Esophagus muscularis mucosa (tissue), 4 donors: ENCODE measurements around the gene AGL. TPM values are rescaled to one million over a fixed set of nuclear protein-coding genes. Genes with fewer than 3 reads are reported as not detected.

Experiments used
- DNase-seq: peaks from one replicate; pipeline ENCODE4 v3.0.0-alpha.2; 2017; ENCODE audit errors: extremely low spot score
- H3K27ac ChIP-seq, 4 donors: fragments of 200-600 bp; sonication (generic); replicated peaks in 1 of 4; 1 replicate in 3 of 4; 2 replicates in 1 of 4; pipeline ENCODE4 v1.5.1; 2016 to 2019; ENCODE audit warnings: mild to moderate bottlenecking in 1 of 4
- H3K27me3 ChIP-seq, 4 donors: fragments of 200-600 bp; sonication (generic); one replicate each; pipeline versions ENCODE4 v1.5.1 to v1.6.0; 2016 to 2019
- H3K36me3 ChIP-seq, 4 donors: fragments of 200-600 bp; sonication (generic); one replicate each; pipeline ENCODE4 v1.5.1; 2016 to 2019
- H3K4me1 ChIP-seq, 4 donors: fragments of 200-600 bp; sonication (generic); one replicate each; pipeline ENCODE4 v1.5.1; 2016 to 2019
- H3K4me3 ChIP-seq, 4 donors: fragments of 200-600 bp; sonication (generic); 1 replicate in 2 of 4; 2 replicates in 2 of 4; pipeline ENCODE4 v1.5.1; 2016 to 2019; ENCODE audit warnings: mild to moderate bottlenecking in 4 of 4, moderate library complexity in 1 of 4
- H3K9me3 ChIP-seq, 4 donors: fragments of 200-600 bp; sonication (generic); 1 replicate in 3 of 4; 2 replicates in 1 of 4; pipeline ENCODE4 v1.5.1; 2016 to 2019
- CTCF ChIP-seq, 3 experiments: fragments of 200-600 bp in 2 of 3; fragments of 450-650 bp in 1 of 3; sonication (generic) in 2 of 3; IDR thresholded peaks; one replicate each; pipeline ENCODE4 v1.5.1; 2017 to 2019; ENCODE audit warnings: antibody characterized with exemption in 3 of 3, mild to moderate bottlenecking in 2 of 3, moderate library complexity in 1 of 3
- EP300 ChIP-seq: sonication (generic); formaldehyde crosslinking; IDR thresholded peaks from one replicate; pipeline ENCODE4 v1.6.1; 2017; ENCODE audit warnings: antibody characterized with exemption
- POLR2A ChIP-seq: fragments of 450-650 bp; IDR thresholded peaks from one replicate; pipeline ENCODE4 v1.6.1; 2017; ENCODE audit warnings: antibody characterized with exemption, moderate library complexity, mild to moderate bottlenecking, low read depth
- POLR2AphosphoS5 ChIP-seq, 2 donors: sonication (generic); formaldehyde crosslinking; IDR thresholded peaks; one replicate each; pipeline ENCODE4 v1.6.1; 2017; ENCODE audit warnings: antibody characterized with exemption in 2 of 2
- WGBS: methylation state at CpG from one replicate; pipeline ENCODE4 v1.1.5; 2018; 5-methylcytosine and 5-hydroxymethylcytosine counted together
- intact Hi-C: fragments of 100-400 bp; cut with DNase I; formaldehyde crosslinking; loops from one replicate; pipeline ENCODE4 v1.15.1; 2023
- total RNA-seq, 4 donors: library from RNA; depleted of rRNA; stranded (reverse); fragments of >200 nt; gene quantifications; one replicate each; pipeline versions ENCODE4 v1.1.0 to v1.2.1, GENCODE V29; 2016

Gene AGL
- total RNA-seq, 4 donors from 2014 or later, result 99.2 to 153 (median 128) TPM

- Histone ChIP-seq H3K4me3 (no peak overlapping the region), H3K4me1 (peaks cover 8 to 14% (median 11%) of the 10 kb centered on the region in 4 donors), H3K9me3 (no peaks in the 10 kb centered on the region), H3K36me3 (no peaks in the 10 kb centered on the region), H3K27ac (no peak overlapping the region), H3K27me3 (no peaks in the 10 kb centered on the region)
- no peak for DNase-seq
- WGBS, result 63% methylated on average over 2 of the region's 2 CpGs
- TF ChIP-seq CTCF (IDR thresholded peaks at IDR 0.05), result no peak
- no peak for TF ChIP-seq POLR2A
- no peak for TF ChIP-seq EP300
- no peak for TF ChIP-seq POLR2AphosphoS5 (IDR thresholded peaks at IDR 0.05)
- intact Hi-C loops, result no loop called here
Observed at GRCh38 chr1:99965646-99966375, 115.7 kb downstream of the AGL start.

GRCh38 chr1:99968214-99968613, 118.1 kb downstream of the AGL start:
- intact Hi-C loops, result no loop called here
- Histone ChIP-seq H3K27me3 (no peaks in the 10 kb centered on the region), H3K27ac (no peak overlapping the region), H3K4me3 (no peak overlapping the region), H3K36me3 (no peaks in the 10 kb centered on the region), H3K4me1 (peaks cover 15 to 23% (median 19%) of the 10 kb centered on the region in 4 donors), H3K9me3 (no peaks in the 10 kb centered on the region)
- no peak for DNase-seq
- TF ChIP-seq POLR2A, result no peak
- TF ChIP-seq POLR2AphosphoS5 (IDR thresholded peaks at IDR 0.05), result no peak
- no peak for TF ChIP-seq CTCF (IDR thresholded peaks at IDR 0.05)
- no peak for TF ChIP-seq EP300
- WGBS, result 95% methylated on average over 4 of the region's 4 CpGs

GRCh38 chr1:99969260-99969728, 119.1 kb downstream of the AGL start:
- no peaks in the 10 kb centered on the region for H3K27me3 ChIP-seq
- peak overlapping the region; percentile 66 to 79 (median 73) for H3K27ac ChIP-seq
- no peaks in the 10 kb centered on the region for H3K9me3 ChIP-seq
- H3K4me1 ChIP-seq, result peaks cover 15 to 23% (median 19%) of the 10 kb centered on the region in 4 donors
- DNase-seq, result no peak
- intact Hi-C loops, result no loop called here
- H3K36me3 ChIP-seq, result no peaks in the 10 kb centered on the region
- no peak for TF ChIP-seq POLR2A
- no peak for TF ChIP-seq CTCF (IDR thresholded peaks at IDR 0.05)
- TF ChIP-seq POLR2AphosphoS5 (IDR thresholded peaks at IDR 0.05), result no peak
- TF ChIP-seq EP300, result no peak
- H3K4me3 ChIP-seq, result peak overlapping the region; percentile 67 to 97 (median 86)
- 24% methylated on average over 6 of the region's 6 CpGs for WGBS

- intact Hi-C loops, result no loop called here
- WGBS, result 3% methylated on average over 31 of the region's 74 CpGs
- DNase-seq, result no peak
Observed at GRCh38 chr1:99969729-99970621, 119.8 kb downstream of the AGL start, which contains the start of gene SLC35A3. Gene SLC35A3 (plus strand): TSS chr1:99969996. CDS start chr1:99993555, 23,559 bp downstream.

More at GRCh38 chr1:99969729-99970621, 119.8 kb downstream of the AGL start, which contains the start of gene SLC35A3:
- H3K4me1 ChIP-seq, result peaks cover 15 to 23% (median 19%) of the 10 kb centered on the region in 4 donors
- H3K9me3 ChIP-seq, result no peaks in the 10 kb centered on the region
- peak within 1 kb of the TSS; percentile 66 to 79 (median 73) for H3K27ac ChIP-seq
- peak within 1 kb of the TSS; percentile 67 to 97 (median 86) for H3K4me3 ChIP-seq
- no peak for TF ChIP-seq CTCF (IDR thresholded peaks at IDR 0.05)
- TF ChIP-seq EP300, result no peak
- TF ChIP-seq POLR2AphosphoS5 (IDR thresholded peaks at IDR 0.05), result peak; percentile 63 to 64
- H3K27me3 ChIP-seq, result no peaks in the 10 kb centered on the region
- H3K36me3 ChIP-seq, result peaks cover 0 to 4% (median 0%) of the 10 kb centered on the region in 4 donors
